Measurements from ENCODE around the gene LDB2.

DNA sequence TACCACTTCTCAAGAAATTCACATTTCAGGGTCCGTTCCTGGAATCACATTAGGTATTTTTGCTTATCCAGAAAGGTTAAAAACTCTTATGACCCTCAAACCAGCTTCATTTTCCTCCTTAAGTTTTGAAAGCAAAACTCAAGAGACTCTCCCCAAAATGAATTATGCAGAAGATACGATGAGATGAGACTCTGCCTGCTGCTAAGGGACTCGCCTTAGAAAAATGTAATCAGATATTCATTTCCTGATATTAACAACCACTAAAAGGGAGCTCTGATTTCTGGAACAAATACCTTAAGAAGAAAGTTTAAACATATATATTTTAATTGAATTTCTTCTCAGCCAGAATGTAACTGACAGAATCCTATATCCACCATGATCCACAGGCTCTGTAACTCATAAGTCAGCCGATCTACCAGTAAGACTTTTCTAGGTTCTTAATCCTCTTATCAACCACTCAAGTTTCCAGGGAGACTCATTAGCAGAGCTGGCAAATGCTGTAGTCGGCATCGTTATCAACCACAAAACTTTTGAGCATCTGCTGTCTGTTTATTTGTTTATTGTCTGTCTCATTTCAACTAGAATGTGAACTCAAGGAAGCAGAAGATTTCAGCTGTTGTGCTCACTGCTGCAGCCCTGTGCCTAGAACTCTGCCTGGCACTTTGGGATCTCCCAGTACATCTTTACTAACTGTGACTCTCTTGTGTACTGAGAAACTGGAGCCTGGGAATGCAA, 112.5 kb downstream of the LDB2 start:
- TF ChIP-seq, protein P1, sequence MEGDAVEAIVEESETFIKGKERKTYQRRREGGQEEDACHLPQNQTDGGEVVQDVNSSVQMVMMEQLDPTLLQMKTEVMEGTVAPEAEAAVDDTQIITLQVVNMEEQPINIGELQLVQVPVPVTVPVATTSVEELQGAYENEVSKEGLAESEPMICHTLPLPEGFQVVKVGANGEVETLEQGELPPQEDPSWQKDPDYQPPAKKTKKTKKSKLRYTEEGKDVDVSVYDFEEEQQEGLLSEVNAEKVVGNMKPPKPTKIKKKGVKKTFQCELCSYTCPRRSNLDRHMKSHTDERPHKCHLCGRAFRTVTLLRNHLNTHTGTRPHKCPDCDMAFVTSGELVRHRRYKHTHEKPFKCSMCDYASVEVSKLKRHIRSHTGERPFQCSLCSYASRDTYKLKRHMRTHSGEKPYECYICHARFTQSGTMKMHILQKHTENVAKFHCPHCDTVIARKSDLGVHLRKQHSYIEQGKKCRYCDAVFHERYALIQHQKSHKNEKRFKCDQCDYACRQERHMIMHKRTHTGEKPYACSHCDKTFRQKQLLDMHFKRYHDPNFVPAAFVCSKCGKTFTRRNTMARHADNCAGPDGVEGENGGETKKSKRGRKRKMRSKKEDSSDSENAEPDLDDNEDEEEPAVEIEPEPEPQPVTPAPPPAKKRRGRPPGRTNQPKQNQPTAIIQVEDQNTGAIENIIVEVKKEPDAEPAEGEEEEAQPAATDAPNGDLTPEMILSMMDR (conservative IDR thresholded peaks at IDR 0.05 in 1 of 2, IDR thresholded peaks at IDR 0.05 in 1 of 2; ENCODE audit: low read depth in 1 of 2, low read length in 2 of 2) = no peak
- TF ChIP-seq EZH2 (IDR thresholded peaks at IDR 0.05; ENCODE audit: low read length, missing control alignments) = no peak
